DOHH2 (cell line): ENCODE data around the gene C6orf89.

ENCODE experiments used
- EZH2phosphoT487 ChIP-seq: fragments of 200-600 bp; sonication (generic); IDR thresholded peaks from 2 replicates; pipeline ENCODE4 v1.6.1; 2017; ENCODE audit warnings: borderline replicate concordance, mild to moderate bottlenecking, antibody characterized with exemption, low read length, moderate library complexity, mixed read lengths
- TF ChIP-seq, protein P1 (sequence below): fragments of 200-600 bp; sonication (generic); IDR thresholded peaks from one replicate; pipeline ENCODE4 v1.5.1; 2014; ENCODE audit warnings: antibody characterized with exemption, mild to moderate bottlenecking, low read depth, low read length; ENCODE audit not compliant: poor library complexity, severe bottlenecking

DNA sequence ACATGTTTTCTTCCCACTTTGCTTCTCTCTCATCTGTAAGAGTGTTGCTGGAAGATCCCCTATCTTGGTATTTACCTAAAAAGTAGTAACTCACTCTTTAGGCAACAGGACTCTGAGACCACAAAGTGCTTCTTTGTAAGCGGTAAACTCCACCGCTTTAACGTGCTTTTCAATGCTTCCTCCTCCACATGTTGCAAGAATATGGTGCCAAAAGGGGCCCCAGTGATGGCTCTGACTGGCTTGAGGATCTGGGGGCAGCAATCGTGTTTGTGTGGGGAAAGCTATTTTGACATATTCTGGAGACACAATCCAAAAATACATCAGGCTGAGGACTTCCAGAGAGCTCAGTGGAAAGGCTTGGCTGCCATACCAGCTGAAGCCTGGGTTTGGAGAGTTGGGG lies 34.1 kb upstream of the C6orf89 start:
- TF ChIP-seq, protein P1, sequence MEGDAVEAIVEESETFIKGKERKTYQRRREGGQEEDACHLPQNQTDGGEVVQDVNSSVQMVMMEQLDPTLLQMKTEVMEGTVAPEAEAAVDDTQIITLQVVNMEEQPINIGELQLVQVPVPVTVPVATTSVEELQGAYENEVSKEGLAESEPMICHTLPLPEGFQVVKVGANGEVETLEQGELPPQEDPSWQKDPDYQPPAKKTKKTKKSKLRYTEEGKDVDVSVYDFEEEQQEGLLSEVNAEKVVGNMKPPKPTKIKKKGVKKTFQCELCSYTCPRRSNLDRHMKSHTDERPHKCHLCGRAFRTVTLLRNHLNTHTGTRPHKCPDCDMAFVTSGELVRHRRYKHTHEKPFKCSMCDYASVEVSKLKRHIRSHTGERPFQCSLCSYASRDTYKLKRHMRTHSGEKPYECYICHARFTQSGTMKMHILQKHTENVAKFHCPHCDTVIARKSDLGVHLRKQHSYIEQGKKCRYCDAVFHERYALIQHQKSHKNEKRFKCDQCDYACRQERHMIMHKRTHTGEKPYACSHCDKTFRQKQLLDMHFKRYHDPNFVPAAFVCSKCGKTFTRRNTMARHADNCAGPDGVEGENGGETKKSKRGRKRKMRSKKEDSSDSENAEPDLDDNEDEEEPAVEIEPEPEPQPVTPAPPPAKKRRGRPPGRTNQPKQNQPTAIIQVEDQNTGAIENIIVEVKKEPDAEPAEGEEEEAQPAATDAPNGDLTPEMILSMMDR: no peak
- no peak for TF ChIP-seq EZH2phosphoT487
